OCI-LY7 (cell line): ENCODE measurements around the gene ATG10. TPM values are rescaled to one million over a fixed set of nuclear protein-coding genes. Genes with fewer than 3 reads are reported as not detected.
"Not testable (repeated sequence)": the region's sequence is repeated elsewhere in the genome, so short reads cannot be mapped to it uniquely, and the experiment has no call there.

ENCODE experiments used
- BruUV-seq: library from RNA; stranded (reverse); fragments of 400-500 nt; replicated peaks from 2 replicates; lab custom pipeline; 2021; lab: Mats Ljungman, UMichigan
- CTCF ChIA-PET: fragments of 300-600 bp; sonication (Branson Sonifier 250); formaldehyde crosslinking; loops from one replicate; lab custom pipeline; 2022; ENCODE audit warnings: antibody characterized with exemption; ENCODE audit not compliant: unreplicated experiment; lab: Charles Lee
- POLR2A ChIA-PET: fragments of 300-600 bp; sonication (Branson Sonifier 250); formaldehyde crosslinking; loops from one replicate; lab custom pipeline; 2022; ENCODE audit warnings: antibody characterized with exemption; lab: Charles Lee
- DNase-seq: peaks from one replicate; pipeline ENCODE4 v3.0.0-alpha.2; 2015; ENCODE audit warnings: low spot score
- H2AFZ ChIP-seq: fragments of 200-600 bp; sonication (generic), shearing (Covaris generic); 2 replicates; pipeline ENCODE4 v1.6.1; 2014; ENCODE audit warnings: mild to moderate bottlenecking, antibody characterized with exemption, low read length, moderate library complexity
- H3K27ac ChIP-seq: fragments of 200-600 bp; sonication (generic); 2 replicates; pipeline ENCODE4 v1.5.1; 2014; ENCODE audit warnings: mixed run types, low read depth, mild to moderate bottlenecking, moderate library complexity, low read length, inconsistent platforms; ENCODE audit not compliant: poor library complexity, severe bottlenecking
- H3K36me3 ChIP-seq: fragments of 200-600 bp; sonication (generic); 2 replicates; pipeline ENCODE4 v1.6.1; 2014; ENCODE audit warnings: mild to moderate bottlenecking, antibody characterized with exemption, low read length, moderate library complexity, mixed read lengths; ENCODE audit not compliant: insufficient read depth
- H3K4me1 ChIP-seq: fragments of 200-600 bp; sonication (generic); 2 replicates; pipeline ENCODE4 v1.5.1; 2014; ENCODE audit warnings: mild to moderate bottlenecking, low read length; ENCODE audit not compliant: insufficient read depth, poor library complexity, severe bottlenecking
- H3K4me2 ChIP-seq: fragments of 200-600 bp; sonication (generic); 2 replicates; pipeline ENCODE4 v1.6.1; 2014; ENCODE audit warnings: mild to moderate bottlenecking, low read length
- H3K4me3 ChIP-seq: fragments of 200-600 bp; sonication (generic); 2 replicates; pipeline ENCODE4 v1.5.1; 2014; ENCODE audit warnings: mild to moderate bottlenecking, low read depth, low read length; ENCODE audit not compliant: poor library complexity, severe bottlenecking
- H3K79me2 ChIP-seq: fragments of 200-600 bp; sonication (generic); 2 replicates; pipeline ENCODE4 v1.6.1; 2016; ENCODE audit warnings: low read depth, mild to moderate bottlenecking, low read length, moderate library complexity, mixed read lengths; ENCODE audit not compliant: insufficient read depth
- H3K9me2 ChIP-seq: fragments of 200-600 bp; sonication (generic); 2 replicates; pipeline ENCODE4 v1.6.1; 2016; ENCODE audit warnings: mild to moderate bottlenecking, low read length, mixed read lengths; ENCODE audit not compliant: insufficient read depth
- H3K9me3 ChIP-seq: fragments of 200-600 bp; sonication (generic); 2 replicates; pipeline ENCODE4 v1.6.1; 2014; ENCODE audit warnings: mild to moderate bottlenecking, mixed run types, low read length, mixed read lengths
- H4K20me1 ChIP-seq: fragments of 200-600 bp; sonication (generic); 2 replicates; pipeline ENCODE4 v1.6.1; 2014; ENCODE audit warnings: mild to moderate bottlenecking, antibody characterized with exemption, low read length, moderate library complexity, mixed read lengths; ENCODE audit not compliant: insufficient read depth
- CTCF ChIP-seq: fragments of 200-600 bp; sonication (generic); conservative IDR thresholded peaks from 2 replicates; pipeline ENCODE4 v1.5.1; 2014; ENCODE audit warnings: mild to moderate bottlenecking, antibody characterized with exemption, low read length, moderate library complexity, mixed read lengths
- EZH2phosphoT487 ChIP-seq: fragments of 200-600 bp; sonication (generic); IDR thresholded peaks from 2 replicates; pipeline ENCODE4 v1.6.1; 2018; ENCODE audit warnings: low read depth, borderline replicate concordance, mild to moderate bottlenecking, mixed run types, antibody characterized with exemption, low read length, moderate library complexity, mixed read lengths
- intact Hi-C: fragments of 100-400 bp; cut with micrococcal nuclease; formaldehyde crosslinking; loops from one replicate; pipeline ENCODE4 v1.10.0; 2022; ENCODE audit not compliant: unreplicated experiment
- total RNA-seq, 2 experiments: library from RNA; depleted of rRNA in 1 of 2; stranded (reverse); fragments of >200 nt in 1 of 2; shearing (Covaris generic) in 1 of 2; gene quantifications; 2 replicates each; pipeline ENCODE4 v1.2.3, GENCODE V29; 2014 to 2022

The ATG10 gene
- total RNA-seq, 2 experiments from 2014 or later: 5.4 to 14.8 TPM

DNA sequence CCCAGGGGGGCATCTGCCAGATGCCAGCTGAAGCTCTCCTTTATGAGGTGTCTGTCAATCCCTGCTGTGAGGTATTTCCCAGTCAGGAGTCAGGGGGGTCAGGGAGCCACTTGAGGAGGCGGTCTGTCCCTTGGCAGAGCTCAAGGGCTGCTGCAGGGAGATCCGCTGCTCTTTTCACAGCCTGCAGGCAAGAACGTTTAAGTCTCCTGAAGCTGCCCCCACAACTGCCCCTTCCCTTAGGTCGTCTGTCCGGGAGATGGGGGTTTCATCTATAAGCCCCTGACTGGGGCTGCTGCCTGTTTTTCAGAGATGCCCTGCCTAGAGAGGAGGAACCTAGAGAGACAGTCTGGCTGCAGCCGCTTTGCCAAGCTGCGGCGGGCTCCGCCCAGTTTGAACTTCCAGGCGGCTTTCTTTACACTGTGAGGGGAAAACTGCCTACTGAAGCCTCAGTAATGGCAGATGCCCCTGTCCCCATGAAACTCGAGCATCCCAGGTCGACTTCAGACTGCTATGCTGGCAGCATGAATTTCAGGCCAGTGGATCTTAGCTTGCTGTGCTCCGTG is 158.0 kb downstream of the ATG10 start:
- TF ChIP-seq CTCF: no peak
- TF ChIP-seq EZH2phosphoT487: no peak
- H3K9me3 ChIP-seq: no peaks in the 10 kb centered on the region

GRCh38 chr5:82130602-82131001 is 158.8 kb downstream of the ATG10 start:
- no peak for TF ChIP-seq CTCF
- TF ChIP-seq EZH2phosphoT487: no peak
- no peaks in the 10 kb centered on the region for H3K4me1 ChIP-seq
- H3K9me3 ChIP-seq: no peaks in the 10 kb centered on the region
- ChIA-PET POLR2A (interaction anchor here (0.6 kb wide), 1 partner anchor 23 kb away, joined by 3 read pairs; no protein-coding TSS in a partner anchor), CTCF (no interaction called here)
- intact Hi-C loops: no loop called here
- H2AFZ ChIP-seq: no peak overlapping the region
- H3K36me3 ChIP-seq: no peaks in the 10 kb centered on the region
- BruUV-seq: no TSS peak
- no peaks in the 10 kb centered on the region for H4K20me1 ChIP-seq
- no peak overlapping the region for H3K4me3 ChIP-seq
- H3K79me2 ChIP-seq: no peaks in the 10 kb centered on the region
- no peak overlapping the region for H3K27ac ChIP-seq
- H3K4me2 ChIP-seq: no peak overlapping the region
- no peak for DNase-seq
- no peaks in the 10 kb centered on the region for H3K9me2 ChIP-seq

More for the DNA sequence above, 158.0 kb downstream of the ATG10 start:
- Histone ChIP-seq H3K36me3 (no peaks in the 10 kb centered on the region), H3K4me3 (no peak overlapping the region), H3K9me2 (no peaks in the 10 kb centered on the region), H3K4me1 (no peaks in the 10 kb centered on the region), H3K27ac (no peak overlapping the region), H4K20me1 (no peaks in the 10 kb centered on the region), H3K4me2 (no peak overlapping the region), H2AFZ (no peak overlapping the region), H3K79me2 (no peaks in the 10 kb centered on the region)
- no TSS peak for BruUV-seq
- DNase-seq: no peak
- intact Hi-C loops: no loop called here
- POLR2A ChIA-PET: no interaction called here
- CTCF ChIA-PET: no interaction called here

DNA sequence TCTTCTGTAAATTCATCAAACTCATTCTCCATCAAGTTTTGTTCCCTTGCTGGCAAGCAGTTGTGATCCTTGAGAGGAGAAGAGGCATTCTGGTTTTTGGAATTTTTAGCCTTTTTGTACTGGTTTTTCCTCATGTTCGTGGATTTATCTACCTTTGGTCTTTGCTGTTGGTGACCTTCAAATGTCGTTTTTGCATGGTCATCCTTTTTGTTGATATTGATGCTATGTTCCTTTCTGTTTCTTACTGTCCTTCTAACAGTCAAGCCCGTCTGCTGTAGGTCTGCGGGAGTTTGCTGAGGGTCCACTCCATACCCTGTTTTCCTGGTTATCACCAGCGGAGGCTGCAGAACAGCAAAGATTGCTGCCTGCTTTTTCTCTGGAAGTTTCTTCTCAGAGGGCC is 165.4 kb downstream of the ATG10 start:
- Histone ChIP-seq H3K9me3 (no peaks in the 10 kb centered on the region), H3K27ac (no peak overlapping the region), H4K20me1 (no peaks in the 10 kb centered on the region), H3K4me2 (no peak overlapping the region), H3K4me1 (no peaks in the 10 kb centered on the region), H3K4me3 (no peak overlapping the region), H3K9me2 (no peaks in the 10 kb centered on the region), H2AFZ (no peak overlapping the region), H3K36me3 (no peaks in the 10 kb centered on the region), H3K79me2 (no peaks in the 10 kb centered on the region)
- POLR2A ChIA-PET: no interaction called here
- DNase-seq: no peak
- no peak for TF ChIP-seq EZH2phosphoT487
- TF ChIP-seq CTCF: no peak
- CTCF ChIA-PET: no interaction called here
- no TSS peak for BruUV-seq
- intact Hi-C loops: no loop called here

- intact Hi-C loops, H3K36me3 ChIP-seq, CTCF ChIA-PET, H3K27ac ChIP-seq, H3K4me1 ChIP-seq, H2AFZ ChIP-seq, H3K9me2 ChIP-seq, H3K9me3 ChIP-seq, H3K4me3 ChIP-seq, DNase-seq, H3K79me2 ChIP-seq, H4K20me1 ChIP-seq, POLR2A ChIA-PET, H3K4me2 ChIP-seq, BruUV-seq: not testable (repeated sequence)
Observed at GRCh38 chr5:82139837-82140236, 168.0 kb downstream of the ATG10 start.
